Tibial nerve (tissue), 3 donors: ENCODE measurements around the gene UNC79.

Source experiments
- CTCF ChIP-seq, 5 experiments: fragments of 200-600 bp in 3 of 5; fragments of 450-650 bp in 2 of 5; sonication (generic) in 3 of 5; IDR thresholded peaks; one replicate each; pipeline ENCODE4 v1.5.1; 2016 to 2019; ENCODE audit warnings: antibody characterized with exemption in 5 of 5, mild to moderate bottlenecking in 3 of 5, moderate library complexity in 2 of 5
- POLR2A ChIP-seq, 2 donors: fragments of 450-650 bp; IDR thresholded peaks; one replicate each; pipeline ENCODE4 v1.6.1; 2017; ENCODE audit warnings: antibody characterized with exemption in 2 of 2, mild to moderate bottlenecking in 2 of 2, moderate library complexity in 2 of 2

DNA sequence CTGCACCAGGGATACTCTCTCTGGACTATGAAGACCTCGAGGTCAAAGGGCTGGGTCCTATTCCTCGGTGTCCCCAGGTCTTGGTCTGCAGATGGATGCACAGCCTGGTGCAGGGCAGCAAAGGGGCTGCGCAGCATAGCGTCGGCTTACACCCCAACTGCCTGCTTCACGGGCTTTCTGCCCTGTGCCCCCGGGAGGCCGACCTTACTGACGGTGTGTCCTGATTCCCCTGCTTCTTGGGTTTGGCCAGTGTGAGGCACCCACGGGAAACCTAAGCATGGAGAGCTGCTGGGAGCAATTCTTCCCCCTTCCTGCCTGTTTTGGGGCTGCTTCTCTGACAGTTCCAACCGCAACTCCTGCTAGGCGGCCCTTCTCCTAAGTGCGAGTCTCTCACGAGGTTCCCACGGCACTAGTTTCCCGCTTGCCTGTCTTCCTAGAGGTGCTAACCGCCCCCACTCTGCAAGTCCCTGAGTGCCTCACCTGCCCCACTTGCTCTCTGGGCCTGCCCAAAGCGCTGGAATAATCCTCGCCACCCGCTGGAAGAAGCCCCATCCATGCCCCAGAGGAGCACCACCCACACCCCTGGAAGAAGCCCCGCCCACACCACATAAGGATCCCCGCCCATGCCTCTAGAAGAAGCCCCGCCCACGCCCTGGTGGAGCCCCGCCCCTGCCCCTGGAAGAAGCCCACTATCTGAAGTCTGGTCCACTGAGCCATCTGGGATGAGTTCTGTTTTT is 303.5 kb downstream of the UNC79 start:
- TF ChIP-seq CTCF (IDR thresholded peaks at IDR 0.05), result no peak
- no peak for TF ChIP-seq POLR2A (IDR thresholded peaks at IDR 0.05)
